GM18526 (cell line): Measurements from ENCODE around the gene PLCL2.

Source experiments
- POLR2A ChIP-seq: IDR thresholded peaks from 3 replicates; pipeline ENCODE4 v1.6.1; 2011; ENCODE audit not compliant: insufficient read length; ENCODE audit errors: extremely low read depth

PLCL2 gene

DNA sequence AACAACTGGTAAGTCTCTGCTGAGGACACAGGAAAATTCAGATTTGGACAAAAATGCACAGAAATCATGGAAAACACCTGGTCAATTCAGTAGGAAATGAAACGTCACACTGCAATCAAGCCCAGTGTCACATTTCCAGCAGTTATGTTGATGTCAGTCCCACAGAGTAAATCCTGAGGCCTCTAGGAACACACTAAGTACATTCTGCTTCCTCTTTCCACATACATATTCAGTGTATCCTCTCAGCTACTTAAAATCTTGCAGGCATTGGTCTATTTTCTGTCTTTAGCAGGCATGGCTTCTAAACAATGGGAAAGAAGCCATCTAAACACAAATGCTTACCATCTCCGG, 207.8 kb downstream of the PLCL2 start:
- no peak for TF ChIP-seq POLR2A

DNA sequence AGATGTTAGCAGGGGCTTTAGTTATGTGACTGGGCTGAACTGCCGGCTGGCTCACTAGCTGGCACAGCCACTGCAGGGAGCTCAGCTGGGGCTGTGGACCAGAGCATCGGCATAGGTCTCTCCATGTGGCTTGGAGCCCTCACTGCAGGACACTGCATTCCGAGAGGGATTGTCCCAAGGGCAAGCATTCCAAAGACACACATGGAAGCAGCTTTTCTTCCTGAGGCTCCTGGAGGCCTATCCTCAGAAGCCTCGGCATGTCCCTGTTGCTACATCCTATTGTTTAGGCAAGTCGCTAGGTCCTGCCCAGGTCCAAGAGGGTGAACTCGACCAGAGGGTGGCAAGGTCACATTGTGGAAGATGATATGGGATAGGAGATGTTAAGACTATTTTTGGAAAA, 209.8 kb downstream of the PLCL2 start:
- TF ChIP-seq POLR2A: no peak

DNA sequence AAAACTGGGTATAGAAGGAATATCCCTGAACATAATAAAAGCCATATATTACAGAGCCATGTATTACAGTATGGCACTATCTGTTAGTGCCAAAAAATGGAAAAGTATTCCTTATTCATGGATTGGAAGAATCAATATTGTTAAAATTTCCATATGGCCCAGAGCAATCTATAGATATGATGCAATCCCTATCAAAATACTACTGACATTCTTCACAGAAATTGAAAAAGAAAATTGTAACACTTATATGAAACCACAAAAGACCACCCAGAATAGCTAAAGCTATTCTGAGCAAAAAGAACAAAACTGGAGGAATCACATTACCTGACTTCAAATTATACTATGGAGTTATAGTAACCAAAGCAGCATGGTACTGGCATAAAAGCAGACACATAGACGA, 218.8 kb downstream of the PLCL2 start:
- no peak for TF ChIP-seq POLR2A

DNA sequence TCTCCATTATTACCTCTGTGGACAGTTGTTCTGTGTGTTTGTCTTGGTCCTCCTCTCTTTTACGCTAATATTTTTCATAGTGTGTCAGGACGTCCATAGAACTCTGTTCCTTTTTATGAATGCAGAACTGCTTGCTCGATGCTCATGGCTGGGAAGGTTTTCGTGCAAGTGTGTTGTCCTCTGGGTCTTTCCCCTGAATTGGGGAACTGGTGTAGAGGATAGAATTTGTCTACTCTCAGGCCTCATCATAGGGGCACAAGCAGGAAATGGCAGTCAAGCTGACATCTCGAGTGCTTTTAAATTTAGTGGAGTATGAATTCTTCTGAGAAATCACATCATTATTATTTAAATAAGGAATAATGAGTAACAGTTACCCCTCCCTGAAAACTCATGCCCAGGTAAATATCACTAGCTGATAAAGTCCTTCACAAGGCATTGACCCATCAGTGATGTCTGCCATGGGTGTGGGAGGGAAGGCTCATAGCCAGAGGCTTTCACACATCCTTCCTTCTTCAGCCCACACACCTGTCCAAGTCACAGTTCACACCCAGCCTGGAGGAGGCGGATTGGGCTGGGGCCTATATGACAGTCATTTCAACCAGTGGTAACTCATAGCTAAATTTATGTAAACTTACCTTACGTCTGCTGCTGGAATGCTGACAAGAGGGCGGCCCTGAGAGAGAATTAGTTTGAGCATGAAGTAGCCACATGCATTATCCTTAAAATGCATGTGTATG, 226.1 kb downstream of the PLCL2 start:
- no peak for TF ChIP-seq POLR2A

DNA sequence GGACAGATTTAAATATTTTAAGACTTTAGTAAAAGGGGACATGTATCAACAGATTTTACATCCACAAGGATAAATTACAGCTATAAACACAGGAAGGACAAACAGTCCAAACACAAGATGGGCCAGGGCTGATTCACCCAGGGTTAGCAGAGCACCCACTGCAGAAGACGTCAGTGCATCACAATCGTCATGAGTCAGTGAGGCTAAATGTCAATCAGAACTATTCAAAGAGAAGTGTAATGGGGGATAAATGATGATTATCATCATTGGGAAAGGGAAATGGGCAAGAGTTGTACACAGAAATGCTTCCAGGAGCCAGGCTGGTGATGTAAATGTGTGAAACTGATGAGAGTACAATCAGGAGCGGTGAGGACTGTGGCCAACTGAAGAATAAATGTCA, 226.8 kb downstream of the PLCL2 start:
- TF ChIP-seq POLR2A: no peak

DNA sequence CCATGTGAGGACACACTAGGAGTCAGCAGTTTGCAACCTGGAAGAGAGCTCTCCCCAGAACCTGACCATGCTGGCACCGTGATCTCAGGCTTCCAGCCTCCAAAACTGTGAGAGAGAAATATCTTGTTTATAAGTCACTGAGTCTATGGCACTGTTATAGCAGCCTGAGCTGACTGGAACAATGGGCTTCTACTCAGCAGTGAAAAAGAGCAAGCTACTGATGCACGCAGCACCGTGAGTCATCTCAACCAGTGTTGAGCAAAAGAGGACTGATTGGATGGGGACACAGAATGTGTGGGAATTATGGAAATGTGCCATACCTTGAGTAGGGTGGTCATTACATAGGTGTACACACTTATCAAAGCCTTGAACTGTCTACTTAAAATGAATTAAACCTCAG, 230.4 kb downstream of the PLCL2 start:
- no peak for TF ChIP-seq POLR2A

DNA sequence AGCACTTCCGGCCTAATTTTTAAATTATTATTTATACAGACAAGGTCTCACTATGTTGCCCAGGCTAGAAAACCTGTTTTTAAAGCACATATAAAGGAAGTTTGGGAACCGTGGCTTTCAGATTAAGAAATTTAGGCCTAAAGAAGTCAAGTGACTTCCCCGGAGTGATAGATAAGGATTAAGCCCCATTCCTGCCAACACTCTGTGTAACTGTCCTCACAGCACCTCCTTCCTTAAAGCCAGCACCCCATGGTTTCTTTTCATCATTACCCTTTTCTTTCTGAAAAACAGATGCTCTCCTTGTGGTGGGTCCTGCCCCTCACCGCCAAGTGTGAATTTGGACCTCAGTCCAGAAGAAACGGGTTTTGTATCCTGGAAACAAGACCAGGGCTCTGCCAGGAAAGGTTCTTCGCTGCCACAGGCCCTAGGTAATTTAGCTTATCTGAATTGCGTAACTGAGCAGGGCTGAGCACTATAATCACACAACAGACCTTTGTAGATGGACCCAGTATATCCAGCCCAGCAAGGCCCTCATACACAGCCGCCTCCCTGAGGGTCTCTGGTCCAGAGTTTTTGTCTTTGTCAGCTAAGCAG, 231.3 kb downstream of the PLCL2 start:
- TF ChIP-seq POLR2A: no peak

DNA sequence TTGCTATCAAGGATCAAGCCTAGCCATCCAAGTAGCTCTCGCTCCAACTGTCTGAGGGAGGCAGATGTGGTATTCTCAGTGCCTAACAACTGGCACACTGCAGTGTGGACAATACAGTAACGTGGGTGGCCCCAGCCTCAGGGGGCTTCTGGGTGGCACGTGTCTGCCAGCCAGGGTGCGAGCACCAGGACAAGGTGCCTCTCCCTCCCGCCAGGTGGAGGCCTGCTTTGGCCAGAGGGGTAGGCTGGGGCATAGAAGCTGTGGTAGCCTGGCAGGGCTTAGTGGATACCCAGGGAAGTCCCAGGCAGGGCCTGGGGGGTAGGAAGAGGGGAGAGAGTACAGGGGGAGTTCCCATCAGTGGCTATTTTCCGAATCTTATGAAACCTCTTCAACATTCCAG, 234.0 kb downstream of the PLCL2 start:
- TF ChIP-seq POLR2A: no peak

DNA sequence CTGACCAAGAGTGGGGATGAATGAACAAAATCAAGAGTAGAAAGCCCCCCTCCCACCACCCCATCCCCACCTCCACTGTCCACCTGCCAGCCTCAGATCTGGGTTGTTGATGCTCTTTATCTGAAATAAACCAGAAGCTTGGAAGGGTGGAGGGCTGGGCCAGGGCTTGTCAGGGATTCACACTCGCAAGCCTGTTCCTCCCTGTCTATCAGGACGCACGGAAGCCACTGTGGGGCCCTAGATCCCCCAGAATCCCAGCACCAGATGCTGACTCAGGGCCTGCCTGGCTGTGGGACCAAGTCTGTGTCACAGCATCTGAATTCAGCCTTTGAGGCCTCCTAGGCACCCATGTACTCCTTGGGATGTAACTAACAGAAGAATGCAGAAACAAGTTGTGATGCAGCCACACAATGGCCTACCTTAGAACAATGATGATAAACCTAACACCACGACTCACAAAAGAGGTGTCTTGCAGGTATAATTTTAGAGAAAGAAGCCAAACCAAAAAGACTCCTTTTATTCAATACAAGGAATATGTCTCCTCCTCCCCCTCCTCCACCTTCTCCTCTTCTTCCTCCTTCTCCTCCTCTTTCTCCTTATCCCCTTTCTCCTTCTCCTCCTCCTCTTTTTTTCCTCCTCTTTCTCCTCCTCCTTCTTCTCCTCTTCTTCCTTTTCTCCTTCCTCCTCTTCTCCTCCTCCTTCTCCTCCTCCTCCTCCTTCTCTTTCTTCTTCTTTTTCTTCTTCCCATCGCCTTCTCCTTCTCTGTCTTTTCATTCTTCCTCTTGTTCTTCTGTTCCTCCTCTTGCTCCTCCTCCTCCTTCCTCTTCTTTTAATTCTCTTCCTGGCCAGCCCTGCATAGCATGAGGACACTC, 234.7 kb downstream of the PLCL2 start:
- TF ChIP-seq POLR2A: no peak

DNA sequence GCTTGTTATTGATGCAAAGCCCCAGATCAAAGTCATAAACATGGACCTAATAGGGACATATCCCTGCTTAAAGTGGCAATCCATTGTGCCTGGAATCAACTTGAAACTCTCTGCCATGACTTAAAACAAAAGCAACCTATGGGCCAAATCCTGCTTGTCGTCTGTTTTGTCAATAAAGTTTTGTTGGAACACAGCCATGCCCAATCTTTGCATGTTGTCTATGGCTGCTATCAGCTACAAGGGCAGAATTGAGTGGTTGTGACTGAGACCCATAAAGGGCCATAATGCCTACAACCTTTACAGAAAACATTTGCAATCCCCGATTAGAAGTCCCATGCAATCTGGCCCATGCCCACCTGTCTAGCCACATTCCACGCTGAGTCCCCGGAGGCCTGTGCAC, 235.4 kb downstream of the PLCL2 start:
- TF ChIP-seq POLR2A: no peak

DNA sequence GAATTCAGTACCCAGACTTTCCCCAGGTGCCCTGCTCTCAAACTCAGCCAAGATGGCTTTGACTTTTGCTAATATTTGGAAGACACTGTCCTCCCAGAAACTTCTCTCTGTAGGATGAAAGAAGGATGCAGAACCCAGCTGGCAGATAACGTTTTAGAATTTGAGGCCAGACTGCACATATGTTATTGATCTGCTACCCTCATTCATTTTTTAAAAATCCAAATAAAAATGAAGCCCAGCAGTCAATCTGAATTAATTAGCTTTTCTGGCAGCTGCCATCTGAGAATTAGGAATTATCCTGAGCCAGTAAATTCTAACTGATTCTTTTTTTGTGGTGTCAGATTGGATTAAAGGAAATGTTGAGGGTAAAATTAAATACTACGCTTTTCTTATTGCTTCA, 236.6 kb downstream of the PLCL2 start:
- no peak for TF ChIP-seq POLR2A

DNA sequence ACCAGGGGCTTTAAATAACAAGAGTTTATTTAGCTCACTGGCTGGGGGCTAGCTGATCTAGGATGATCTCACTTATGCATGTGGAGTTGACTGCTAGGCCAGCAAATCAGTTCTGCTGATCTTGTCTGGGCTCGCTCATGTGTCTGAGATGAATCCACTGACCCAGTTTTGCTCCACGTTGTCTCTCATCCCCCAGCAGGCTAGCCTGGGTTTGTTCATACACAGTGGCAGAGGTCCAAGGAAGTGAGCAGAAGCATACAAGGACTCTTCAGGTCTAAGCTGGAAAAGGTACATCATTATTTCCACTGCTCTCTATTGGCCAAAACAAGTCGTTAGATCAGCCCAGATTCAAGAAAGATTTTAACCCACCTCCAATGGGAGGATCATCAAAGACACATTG, 238.0 kb downstream of the PLCL2 start:
- TF ChIP-seq POLR2A: no peak

DNA sequence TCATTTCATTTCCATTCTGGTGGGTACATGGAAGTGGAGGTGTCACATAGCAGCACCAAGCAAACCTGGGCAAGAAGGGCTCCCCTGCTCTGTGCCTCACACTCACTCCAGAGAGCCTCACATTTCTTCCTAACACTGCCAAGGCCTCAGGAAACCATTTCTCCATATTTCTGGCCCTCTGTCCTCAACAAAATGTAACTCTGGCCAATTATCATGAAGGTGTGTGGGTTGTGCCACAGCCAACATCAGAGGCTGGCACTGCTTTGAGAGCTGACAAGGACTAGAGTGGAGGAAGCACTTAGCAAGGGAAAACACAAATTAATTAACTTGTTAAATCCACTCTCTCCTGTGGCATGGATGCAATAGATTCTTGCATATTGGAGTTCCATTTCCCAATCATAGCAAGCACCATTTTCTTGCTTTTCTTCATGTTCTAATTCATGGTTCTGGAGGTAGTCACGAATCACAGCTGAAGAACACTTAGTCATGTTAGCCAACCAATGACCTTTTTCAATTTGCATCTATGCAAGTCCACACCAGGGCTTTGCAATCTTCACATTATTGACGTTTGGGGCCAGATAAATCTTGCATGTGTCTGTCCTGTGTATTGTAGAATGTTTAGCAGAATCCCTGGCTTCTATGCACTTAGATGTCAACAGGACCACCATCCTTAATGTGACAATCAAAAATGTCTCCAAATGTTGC, 241.1 kb downstream of the PLCL2 start:
- TF ChIP-seq POLR2A: no peak

DNA sequence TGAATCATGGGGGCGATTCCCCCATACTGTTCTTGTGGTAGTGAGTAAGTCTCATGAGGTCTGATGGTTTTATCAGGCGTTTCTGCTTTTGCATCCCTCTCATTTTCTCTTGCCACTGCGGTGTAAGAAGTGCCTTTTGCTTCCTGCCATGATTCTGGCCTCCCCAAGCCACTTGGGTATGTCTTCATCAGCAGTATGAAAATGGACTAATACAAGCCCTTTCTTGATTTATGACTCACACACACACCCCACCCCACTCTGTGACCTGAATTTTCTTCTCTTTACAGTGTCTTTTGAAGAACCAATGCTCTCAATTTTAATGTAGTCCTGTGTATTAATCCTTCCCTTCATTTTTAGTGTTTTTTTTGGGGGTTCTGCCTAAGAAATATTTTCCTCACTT, 244.8 kb downstream of the PLCL2 start:
- TF ChIP-seq POLR2A: no peak

DNA sequence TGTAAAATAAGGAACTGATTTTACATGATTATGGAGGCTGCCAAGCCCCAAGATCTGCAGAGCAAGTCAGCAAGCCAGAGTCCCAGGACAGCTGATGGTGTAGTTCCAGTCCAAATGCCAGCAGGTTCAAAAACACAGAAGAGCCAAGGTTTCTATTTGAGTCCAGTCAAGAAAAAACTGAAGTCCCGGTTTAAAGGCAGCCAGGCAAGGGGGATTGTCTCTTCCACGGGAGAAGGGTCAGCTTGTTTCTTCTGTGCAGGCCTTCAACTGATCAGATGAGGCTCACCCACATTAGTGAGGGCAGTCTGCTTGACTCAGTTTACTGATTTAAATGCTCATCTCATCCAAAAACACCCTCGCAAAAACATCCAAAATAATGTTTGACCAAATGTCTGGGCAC, 246.2 kb downstream of the PLCL2 start:
- no peak for TF ChIP-seq POLR2A
